ENCODE results near the gene MAP2K5. TPM values are rescaled to one million over a fixed set of nuclear protein-coding genes. Genes with fewer than 3 reads are reported as not detected.

The MAP2K5 gene
- total and polyA plus RNA-seq, 4 donors, result 3.8 to 6.4 (median 5.6) TPM

GRCh38 chr15:67731112-67731721 lies 188.7 kb downstream of the MAP2K5 start:
- WGBS, result 42% methylated on average over 2 of the region's 2 CpGs
- no peak overlapping the region for H3K4me3 ChIP-seq (ENCODE audit: low read depth in 1 of 3, low read length in 3 of 3)

DNA sequence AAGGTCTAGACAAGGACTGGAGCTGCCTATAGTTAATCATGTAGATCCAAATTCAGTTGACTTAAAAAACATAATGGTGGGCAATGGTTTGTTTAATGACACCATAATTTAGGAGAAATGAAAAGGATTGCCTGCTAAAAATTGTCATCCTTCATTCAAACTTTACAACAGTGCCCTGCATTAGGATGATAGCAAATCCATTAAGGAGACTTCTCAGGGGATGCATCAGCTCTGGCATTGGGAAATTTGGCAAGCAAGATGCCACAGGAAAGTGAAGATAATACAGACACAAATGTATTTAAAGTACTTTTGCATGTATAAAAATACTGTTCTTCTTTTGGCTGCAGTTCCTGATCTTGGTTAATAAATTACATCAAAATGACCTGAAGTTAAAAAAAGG lies 189.7 kb downstream of the MAP2K5 start:
- no peak overlapping the region for H3K9ac ChIP-seq (ENCODE audit: low read depth in 1 of 2, low read length in 2 of 2)
- no peaks in the 10 kb centered on the region for H3K27me3 ChIP-seq (ENCODE audit: control insufficient read depth in 4 of 4, insufficient read depth in 4 of 4, low read length in 3 of 4)
- H3K27ac ChIP-seq (ENCODE audit: low read depth in 1 of 2, low read length in 2 of 2), result no peak overlapping the region
- no peak overlapping the region for H3K4me3 ChIP-seq (ENCODE audit: low read depth in 1 of 3, low read length in 3 of 3)
- H3K4me1 ChIP-seq (ENCODE audit: control insufficient read depth in 4 of 4, insufficient read depth in 4 of 4, low read length in 3 of 4), result peaks cover 0 to 13% (median 7%) of the 10 kb centered on the region in 4 donors
- TF ChIP-seq RXRA (IDR thresholded peaks at IDR 0.05), result no peak
- TF ChIP-seq ZBTB33 (IDR thresholded peaks at IDR 0.05), result no peak
- TF ChIP-seq HNF4G (IDR thresholded peaks at IDR 0.05), result no peak
- TF ChIP-seq EGR1 (IDR thresholded peaks at IDR 0.05; ENCODE audit: low read depth in 2 of 2), result no peak
- no peaks in the 10 kb centered on the region for H3K9me3 ChIP-seq (ENCODE audit: control insufficient read depth in 4 of 4, low read length in 3 of 4)
- H3K36me3 ChIP-seq (ENCODE audit: control insufficient read depth in 4 of 4, insufficient read depth in 3 of 4, low read depth in 1 of 4, low read length in 3 of 4), result no peaks in the 10 kb centered on the region
- DNase-seq (ENCODE audit: low spot score), result no peak

More at GRCh38 chr15:67731112-67731721, 188.7 kb downstream of the MAP2K5 start:
- Histone ChIP-seq H3K36me3 (ENCODE audit: control insufficient read depth in 4 of 4, insufficient read depth in 3 of 4, low read depth in 1 of 4, low read length in 3 of 4) (no peaks in the 10 kb centered on the region), H3K9ac (ENCODE audit: low read depth in 1 of 2, low read length in 2 of 2) (no peak overlapping the region), H3K9me3 (ENCODE audit: control insufficient read depth in 4 of 4, low read length in 3 of 4) (no peaks in the 10 kb centered on the region), H3K4me1 (ENCODE audit: control insufficient read depth in 4 of 4, insufficient read depth in 4 of 4, low read length in 3 of 4) (peaks cover 0 to 13% (median 7%) of the 10 kb centered on the region in 4 donors), H3K27me3 (ENCODE audit: control insufficient read depth in 4 of 4, insufficient read depth in 4 of 4, low read length in 3 of 4) (no peaks in the 10 kb centered on the region), H3K27ac (ENCODE audit: low read depth in 1 of 2, low read length in 2 of 2) (no peak overlapping the region)
- TF ChIP-seq FOXA2 (IDR thresholded peaks at IDR 0.05), result no peak
- TF ChIP-seq GABPA (IDR thresholded peaks at IDR 0.05 in 1 of 2, conservative IDR thresholded peaks at IDR 0.05 in 1 of 2), result no peak
- no peak for DNase-seq (ENCODE audit: low spot score)

GRCh38 chr15:67732671-67733374 lies 190.3 kb downstream of the MAP2K5 start:
- Histone ChIP-seq H3K9ac (ENCODE audit: low read depth in 1 of 2, low read length in 2 of 2) (no peak overlapping the region), H3K36me3 (ENCODE audit: control insufficient read depth in 4 of 4, insufficient read depth in 3 of 4, low read depth in 1 of 4, low read length in 3 of 4) (no peaks in the 10 kb centered on the region), H3K4me1 (ENCODE audit: control insufficient read depth in 4 of 4, insufficient read depth in 4 of 4, low read length in 3 of 4) (peaks cover 0 to 13% (median 7%) of the 10 kb centered on the region in 4 donors), H3K4me3 (ENCODE audit: low read depth in 1 of 3, low read length in 3 of 3) (no peak overlapping the region), H3K9me3 (ENCODE audit: control insufficient read depth in 4 of 4, low read length in 3 of 4) (no peaks in the 10 kb centered on the region), H3K27ac (ENCODE audit: low read depth in 1 of 2, low read length in 2 of 2) (no peak overlapping the region), H3K27me3 (ENCODE audit: control insufficient read depth in 4 of 4, insufficient read depth in 4 of 4, low read length in 3 of 4) (no peaks in the 10 kb centered on the region)
- 92% methylated on average over 14 of the region's 14 CpGs for WGBS
- DNase-seq (ENCODE audit: low spot score), result no peak
- TF ChIP-seq RAD21 (IDR thresholded peaks at IDR 0.05), result no peak
- TF ChIP-seq GABPA (IDR thresholded peaks at IDR 0.05 in 1 of 2, conservative IDR thresholded peaks at IDR 0.05 in 1 of 2), result no peak
- no peak for TF ChIP-seq JUND (IDR thresholded peaks at IDR 0.05)
- TF ChIP-seq FOXA1 (IDR thresholded peaks at IDR 0.05), result no peak
- no peak for TF ChIP-seq MAX (IDR thresholded peaks at IDR 0.05)
- TF ChIP-seq TAF1 (conservative IDR thresholded peaks at IDR 0.05), result no peak
- TF ChIP-seq NR2F2 (IDR thresholded peaks at IDR 0.05), result no peak
- no peak for TF ChIP-seq ZBTB33 (IDR thresholded peaks at IDR 0.05)
- no peak for TF ChIP-seq FOXA2 (IDR thresholded peaks at IDR 0.05)
- TF ChIP-seq RXRA (IDR thresholded peaks at IDR 0.05), result no peak
- TF ChIP-seq, protein P1, sequence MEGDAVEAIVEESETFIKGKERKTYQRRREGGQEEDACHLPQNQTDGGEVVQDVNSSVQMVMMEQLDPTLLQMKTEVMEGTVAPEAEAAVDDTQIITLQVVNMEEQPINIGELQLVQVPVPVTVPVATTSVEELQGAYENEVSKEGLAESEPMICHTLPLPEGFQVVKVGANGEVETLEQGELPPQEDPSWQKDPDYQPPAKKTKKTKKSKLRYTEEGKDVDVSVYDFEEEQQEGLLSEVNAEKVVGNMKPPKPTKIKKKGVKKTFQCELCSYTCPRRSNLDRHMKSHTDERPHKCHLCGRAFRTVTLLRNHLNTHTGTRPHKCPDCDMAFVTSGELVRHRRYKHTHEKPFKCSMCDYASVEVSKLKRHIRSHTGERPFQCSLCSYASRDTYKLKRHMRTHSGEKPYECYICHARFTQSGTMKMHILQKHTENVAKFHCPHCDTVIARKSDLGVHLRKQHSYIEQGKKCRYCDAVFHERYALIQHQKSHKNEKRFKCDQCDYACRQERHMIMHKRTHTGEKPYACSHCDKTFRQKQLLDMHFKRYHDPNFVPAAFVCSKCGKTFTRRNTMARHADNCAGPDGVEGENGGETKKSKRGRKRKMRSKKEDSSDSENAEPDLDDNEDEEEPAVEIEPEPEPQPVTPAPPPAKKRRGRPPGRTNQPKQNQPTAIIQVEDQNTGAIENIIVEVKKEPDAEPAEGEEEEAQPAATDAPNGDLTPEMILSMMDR (IDR thresholded peaks at IDR 0.05; ENCODE audit: low read depth, low read length, missing input control), result no peak
- TF ChIP-seq, protein P2, sequence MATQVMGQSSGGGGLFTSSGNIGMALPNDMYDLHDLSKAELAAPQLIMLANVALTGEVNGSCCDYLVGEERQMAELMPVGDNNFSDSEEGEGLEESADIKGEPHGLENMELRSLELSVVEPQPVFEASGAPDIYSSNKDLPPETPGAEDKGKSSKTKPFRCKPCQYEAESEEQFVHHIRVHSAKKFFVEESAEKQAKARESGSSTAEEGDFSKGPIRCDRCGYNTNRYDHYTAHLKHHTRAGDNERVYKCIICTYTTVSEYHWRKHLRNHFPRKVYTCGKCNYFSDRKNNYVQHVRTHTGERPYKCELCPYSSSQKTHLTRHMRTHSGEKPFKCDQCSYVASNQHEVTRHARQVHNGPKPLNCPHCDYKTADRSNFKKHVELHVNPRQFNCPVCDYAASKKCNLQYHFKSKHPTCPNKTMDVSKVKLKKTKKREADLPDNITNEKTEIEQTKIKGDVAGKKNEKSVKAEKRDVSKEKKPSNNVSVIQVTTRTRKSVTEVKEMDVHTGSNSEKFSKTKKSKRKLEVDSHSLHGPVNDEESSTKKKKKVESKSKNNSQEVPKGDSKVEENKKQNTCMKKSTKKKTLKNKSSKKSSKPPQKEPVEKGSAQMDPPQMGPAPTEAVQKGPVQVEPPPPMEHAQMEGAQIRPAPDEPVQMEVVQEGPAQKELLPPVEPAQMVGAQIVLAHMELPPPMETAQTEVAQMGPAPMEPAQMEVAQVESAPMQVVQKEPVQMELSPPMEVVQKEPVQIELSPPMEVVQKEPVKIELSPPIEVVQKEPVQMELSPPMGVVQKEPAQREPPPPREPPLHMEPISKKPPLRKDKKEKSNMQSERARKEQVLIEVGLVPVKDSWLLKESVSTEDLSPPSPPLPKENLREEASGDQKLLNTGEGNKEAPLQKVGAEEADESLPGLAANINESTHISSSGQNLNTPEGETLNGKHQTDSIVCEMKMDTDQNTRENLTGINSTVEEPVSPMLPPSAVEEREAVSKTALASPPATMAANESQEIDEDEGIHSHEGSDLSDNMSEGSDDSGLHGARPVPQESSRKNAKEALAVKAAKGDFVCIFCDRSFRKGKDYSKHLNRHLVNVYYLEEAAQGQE (IDR thresholded peaks at IDR 0.05), result no peak
- no peak for TF ChIP-seq EGR1 (IDR thresholded peaks at IDR 0.05; ENCODE audit: low read depth in 2 of 2)
- TF ChIP-seq HNF4A (conservative IDR thresholded peaks at IDR 0.05), result no peak
- TF ChIP-seq HNF4G (IDR thresholded peaks at IDR 0.05), result no peak

All from liver (tissue), 9 donors.